Measurements from ENCODE around the gene PRM2. TPM values are rescaled to one million over a fixed set of nuclear protein-coding genes. Genes with fewer than 3 reads are reported as not detected.
"Not testable (repeated sequence)": the region's sequence is repeated elsewhere in the genome, so short reads cannot be mapped to it uniquely, and the experiment has no call there.

PRM2 gene
- total RNA-seq, 4 donors from 2014 or later = not detected

- WGBS, 2 donors (ENCODE audit: low coverage in 1 of 2) = 85 to 90% methylated on average over 2 of the region's 4 CpGs
- H3K27me3 ChIP-seq = no peaks in the 10 kb centered on the region
- peaks cover 0 to 4% (median 0%) of the 10 kb centered on the region in 3 donors for H3K4me1 ChIP-seq
- no peaks in the 10 kb centered on the region for H3K36me3 ChIP-seq
- no peaks in the 10 kb centered on the region for H3K9me3 ChIP-seq
- H3K27ac ChIP-seq = no peak overlapping the region
- ATAC-seq = no peak
- TF ChIP-seq POLR2A (IDR thresholded peaks at IDR 0.05) (no peak), EP300 (IDR thresholded peaks at IDR 0.05) (no peak), CTCF (IDR thresholded peaks at IDR 0.05) (no peak)
- H3K4me3 ChIP-seq = no peak overlapping the region
Observed at GRCh38 chr16:11302977-11303376, 26.7 kb upstream of the PRM2 start.

- Histone ChIP-seq H3K36me3 (no peaks in the 10 kb centered on the region), H3K4me3 (no peak overlapping the region), H3K4me1 (peaks cover 0 to 15% (median 10%) of the 10 kb centered on the region in 3 donors), H3K9me3 (no peaks in the 10 kb centered on the region), H3K27me3 (no peaks in the 10 kb centered on the region), H3K27ac (no peak overlapping the region)
- WGBS, 2 donors (ENCODE audit: low coverage in 1 of 2) = 45 to 64% methylated on average over 3 of the region's 4 CpGs
- no peak for ATAC-seq
- TF ChIP-seq POLR2AphosphoS5 (IDR thresholded peaks at IDR 0.05) (no peak), CTCF (IDR thresholded peaks at IDR 0.05) (no peak), POLR2A (IDR thresholded peaks at IDR 0.05) (no peak), EP300 (IDR thresholded peaks at IDR 0.05) (no peak)
Observed at GRCh38 chr16:11301645-11302501, 25.6 kb upstream of the PRM2 start.

- H3K36me3 ChIP-seq = no peaks in the 10 kb centered on the region
- H3K4me1 ChIP-seq = peaks cover 0 to 18% (median 10%) of the 10 kb centered on the region in 3 donors
- TF ChIP-seq POLR2A (IDR thresholded peaks at IDR 0.05) = no peak
- TF ChIP-seq EP300 (IDR thresholded peaks at IDR 0.05) = no peak
- TF ChIP-seq CTCF (IDR thresholded peaks at IDR 0.05) = no peak
- no peak for TF ChIP-seq POLR2AphosphoS5 (IDR thresholded peaks at IDR 0.05)
- H3K4me3 ChIP-seq = no peak overlapping the region
- WGBS, 2 donors (ENCODE audit: low coverage in 1 of 2) = 95% methylated on average over 7 of the region's 7 CpGs; no CpG with 5 or more reads in 1 of the 2 donors
- no peaks in the 10 kb centered on the region for H3K27me3 ChIP-seq
- H3K27ac ChIP-seq = no peak overlapping the region
- no peaks in the 10 kb centered on the region for H3K9me3 ChIP-seq
- no peak for ATAC-seq
Observed at GRCh38 chr16:11300560-11300892, 24.2 kb upstream of the PRM2 start.

GRCh38 chr16:11299865-11300559 lies 23.7 kb upstream of the PRM2 start:
- H3K9me3 ChIP-seq = no peaks in the 10 kb centered on the region
- no peak overlapping the region for H3K4me3 ChIP-seq
- no peak for ATAC-seq
- H3K27ac ChIP-seq = no peak overlapping the region
- no peaks in the 10 kb centered on the region for H3K27me3 ChIP-seq
- H3K36me3 ChIP-seq = no peaks in the 10 kb centered on the region
- H3K4me1 ChIP-seq = peaks cover 0 to 18% (median 10%) of the 10 kb centered on the region in 3 donors
- 69 to 100% methylated on average over 1 to 2 of the region's 6 CpGs for WGBS, 2 donors (ENCODE audit: low coverage in 1 of 2)
- TF ChIP-seq CTCF (IDR thresholded peaks at IDR 0.05) = no peak
- no peak for TF ChIP-seq POLR2A (IDR thresholded peaks at IDR 0.05)
- TF ChIP-seq POLR2AphosphoS5 (IDR thresholded peaks at IDR 0.05) = no peak
- TF ChIP-seq EP300 (IDR thresholded peaks at IDR 0.05) = no peak

GRCh38 chr16:11298950-11299547 lies 22.8 kb upstream of the PRM2 start:
- H3K4me1 ChIP-seq = peaks cover 0 to 18% (median 10%) of the 10 kb centered on the region in 3 donors
- not testable (repeated sequence) for H3K4me3 ChIP-seq, ATAC-seq, H3K27ac ChIP-seq, H3K9me3 ChIP-seq, H3K27me3 ChIP-seq, H3K36me3 ChIP-seq
- 77 to 100% methylated on average over 1 to 8 of the region's 13 CpGs for WGBS, 2 donors (ENCODE audit: low coverage in 1 of 2)

Measured in gastroesophageal sphincter (tissue), 4 donors.